Keratinocyte (primary cell): ENCODE data around the gene KCNJ6. TPM values are rescaled to one million over a fixed set of nuclear protein-coding genes. Genes with fewer than 3 reads are reported as not detected.

Source experiments
- DNase-seq: peaks from one replicate; pipeline ENCODE4 v3.0.0-alpha.2; 2011; ENCODE audit warnings: low read depth, missing footprints, low spot score
- FAIRE-seq: peaks from 2 replicates; lab custom pipeline; 2011; peaks lifted over from hg19 to GRCh38; lab: Jason Lieb, UNC
- H2AFZ ChIP-seq: 2 replicates; pipeline ENCODE4 v1.6.0; 2012; ENCODE audit warnings: low read length, control low read depth, inconsistent platforms; ENCODE audit not compliant: control insufficient read depth
- H3K27ac ChIP-seq: 2 replicates; pipeline ENCODE4 v1.5.1; 2011; ENCODE audit warnings: low read length; ENCODE audit not compliant: control insufficient read depth, insufficient read depth
- H3K27me3 ChIP-seq: 3 replicates; pipeline ENCODE4 v1.6.0; 2011; ENCODE audit warnings: low read length; ENCODE audit not compliant: control insufficient read depth, insufficient read depth; ENCODE audit errors: extremely low read depth
- H3K36me3 ChIP-seq, 2 experiments: 2 replicates in 1 of 2; 3 replicates in 1 of 2; pipeline ENCODE4 v1.5.1; 2011; ENCODE audit warnings: low read length in 2 of 2, mild to moderate bottlenecking in 1 of 2; ENCODE audit not compliant: control insufficient read depth in 2 of 2, insufficient read depth in 2 of 2; ENCODE audit errors: extremely low read depth in 1 of 2
- H3K4me1 ChIP-seq: 3 replicates; pipeline ENCODE4 v1.5.1; 2011; ENCODE audit warnings: low read length; ENCODE audit not compliant: control insufficient read depth, insufficient read depth; ENCODE audit errors: extremely low read depth
- H3K4me2 ChIP-seq: 3 replicates; pipeline ENCODE4 v1.6.0; 2011; ENCODE audit warnings: low read depth, low read length; ENCODE audit not compliant: control insufficient read depth, insufficient read depth; ENCODE audit errors: extremely low read depth
- H3K4me3 ChIP-seq, 3 experiments: fragments of 200-600 bp in 1 of 3; sonication (generic) in 1 of 3; 2 replicates in 2 of 3; 3 replicates in 1 of 3; pipeline ENCODE4 v1.5.1; 2011 to 2016; ENCODE audit warnings: low read length in 3 of 3, mild to moderate bottlenecking in 3 of 3, control low read depth in 2 of 3, inconsistent platforms in 1 of 3, low read depth in 1 of 3, mixed read lengths in 1 of 3, mixed run types in 1 of 3, moderate library complexity in 1 of 3; ENCODE audit not compliant: control insufficient read depth in 2 of 3, insufficient read depth in 2 of 3; ENCODE audit errors: extremely low read depth in 1 of 3
- H3K79me2 ChIP-seq: 2 replicates; pipeline ENCODE4 v1.6.0; 2012; ENCODE audit warnings: low read length; ENCODE audit not compliant: control insufficient read depth, insufficient read depth
- H3K9ac ChIP-seq: 3 replicates; pipeline ENCODE4 v1.6.0; 2011; ENCODE audit warnings: low read length; ENCODE audit not compliant: control insufficient read depth, insufficient read depth; ENCODE audit errors: extremely low read depth
- H3K9me1 ChIP-seq: 3 replicates; pipeline ENCODE4 v1.6.0; 2011; ENCODE audit warnings: low read length; ENCODE audit not compliant: control insufficient read depth, insufficient read depth; ENCODE audit errors: extremely low read depth
- H3K9me3 ChIP-seq: 2 replicates; pipeline ENCODE4 v1.5.1; 2012; ENCODE audit warnings: low read depth, low read length; ENCODE audit not compliant: control insufficient read depth
- H4K20me1 ChIP-seq: 3 replicates; pipeline ENCODE4 v1.6.0; 2011; ENCODE audit warnings: low read length; ENCODE audit not compliant: control insufficient read depth, insufficient read depth; ENCODE audit errors: extremely low read depth
- EZH2 ChIP-seq: IDR thresholded peaks from one replicate; pipeline ENCODE4 v1.6.1; 2012; ENCODE audit warnings: inconsistent platforms, mild to moderate bottlenecking, low read length, moderate library complexity
- dilution Hi-C: fragments of 300-500 bp; cut with MboI; formaldehyde crosslinking; loops from one replicate; pipeline ENCODE4 v1.7.0; 2020; ENCODE audit warnings: low sequenced_read_pairs; ENCODE audit not compliant: extremely low pct_ligation_motif_present
- polyA plus RNA-seq, 5 experiments: library from polyadenylated mRNA; depleted of rRNA in 3 of 5; stranded (reverse) in 3 of 5; stranded (forward) in 1 of 5; unstranded in 1 of 5; fragments of >200 nt; gene quantifications; 1 replicate in 1 of 5; 2 replicates in 3 of 5; 3 replicates in 1 of 5; pipeline versions ENCODE4 v1.2.1 to v1.2.3, GENCODE V29; 2011 to 2012; ENCODE audit warnings: missing spikeins in 2 of 5, low read depth in 1 of 5, low replicate concordance in 1 of 5
- TF ChIP-seq, protein P1 (sequence below), 3 experiments: IDR thresholded peaks in 1 of 3; conservative IDR thresholded peaks in 1 of 3; optimal IDR thresholded peaks in 1 of 3; 2 replicates in 2 of 3; 3 replicates in 1 of 3; pipeline versions ENCODE3 to v1.5.1; 2011; ENCODE audit warnings: low read length in 3 of 3, mild to moderate bottlenecking in 3 of 3, moderate library complexity in 2 of 3, control low read depth in 1 of 3, inconsistent platforms in 1 of 3; ENCODE audit not compliant: insufficient read depth in 2 of 3; ENCODE audit errors: extremely low read depth in 1 of 3

Gene KCNJ6
- polyA plus RNA-seq, 1 donor (not counting 4 experiments of a cell fraction or from before 2014, with no cell fraction given): not detected

DNA sequence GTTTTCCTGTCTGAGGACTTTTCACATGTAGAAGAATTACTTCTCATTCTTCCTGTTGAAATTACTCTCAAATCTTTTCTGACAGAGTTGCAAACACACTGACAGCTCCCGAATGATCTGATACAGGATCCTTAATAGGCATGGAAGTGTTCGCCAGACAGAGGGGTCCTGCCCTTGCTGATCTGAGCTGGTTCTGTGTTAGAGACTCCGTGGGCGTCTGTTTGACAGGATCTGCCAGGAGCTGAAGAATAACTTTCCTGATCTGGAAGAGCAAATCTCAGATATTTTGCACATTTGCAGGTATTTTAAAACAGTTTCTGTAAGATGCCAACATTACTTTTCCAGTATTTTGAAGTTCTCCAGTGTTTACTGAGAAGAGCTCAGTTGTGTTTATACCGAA, 347.3 kb downstream of the KCNJ6 start:
- Histone ChIP-seq H3K36me3 (no peaks in the 10 kb centered on the region), H3K4me3 (no peak overlapping the region), H2AFZ (no peak overlapping the region), H3K9me1 (no peaks in the 10 kb centered on the region), H3K27me3 (no peaks in the 10 kb centered on the region), H3K9me3 (no peaks in the 10 kb centered on the region), H3K4me1 (peaks cover 10% of the 10 kb centered on the region), H4K20me1 (no peaks in the 10 kb centered on the region), H3K9ac (no peak overlapping the region), H3K79me2 (no peaks in the 10 kb centered on the region), H3K4me2 (no peak overlapping the region), H3K27ac (no peak overlapping the region)
- TF ChIP-seq, protein P1, sequence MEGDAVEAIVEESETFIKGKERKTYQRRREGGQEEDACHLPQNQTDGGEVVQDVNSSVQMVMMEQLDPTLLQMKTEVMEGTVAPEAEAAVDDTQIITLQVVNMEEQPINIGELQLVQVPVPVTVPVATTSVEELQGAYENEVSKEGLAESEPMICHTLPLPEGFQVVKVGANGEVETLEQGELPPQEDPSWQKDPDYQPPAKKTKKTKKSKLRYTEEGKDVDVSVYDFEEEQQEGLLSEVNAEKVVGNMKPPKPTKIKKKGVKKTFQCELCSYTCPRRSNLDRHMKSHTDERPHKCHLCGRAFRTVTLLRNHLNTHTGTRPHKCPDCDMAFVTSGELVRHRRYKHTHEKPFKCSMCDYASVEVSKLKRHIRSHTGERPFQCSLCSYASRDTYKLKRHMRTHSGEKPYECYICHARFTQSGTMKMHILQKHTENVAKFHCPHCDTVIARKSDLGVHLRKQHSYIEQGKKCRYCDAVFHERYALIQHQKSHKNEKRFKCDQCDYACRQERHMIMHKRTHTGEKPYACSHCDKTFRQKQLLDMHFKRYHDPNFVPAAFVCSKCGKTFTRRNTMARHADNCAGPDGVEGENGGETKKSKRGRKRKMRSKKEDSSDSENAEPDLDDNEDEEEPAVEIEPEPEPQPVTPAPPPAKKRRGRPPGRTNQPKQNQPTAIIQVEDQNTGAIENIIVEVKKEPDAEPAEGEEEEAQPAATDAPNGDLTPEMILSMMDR (optimal IDR thresholded peaks at IDR 0.05 in 1 of 3, IDR thresholded peaks at IDR 0.05 in 1 of 3, conservative IDR thresholded peaks at IDR 0.05 in 1 of 3; ENCODE audit: extremely low read depth in 1 of 3, insufficient read depth in 2 of 3, low read length in 3 of 3): no peak
- TF ChIP-seq EZH2: no peak
- FAIRE-seq (no peak), DNase-seq (no peak)
- dilution Hi-C loops: no loop called here

DNA sequence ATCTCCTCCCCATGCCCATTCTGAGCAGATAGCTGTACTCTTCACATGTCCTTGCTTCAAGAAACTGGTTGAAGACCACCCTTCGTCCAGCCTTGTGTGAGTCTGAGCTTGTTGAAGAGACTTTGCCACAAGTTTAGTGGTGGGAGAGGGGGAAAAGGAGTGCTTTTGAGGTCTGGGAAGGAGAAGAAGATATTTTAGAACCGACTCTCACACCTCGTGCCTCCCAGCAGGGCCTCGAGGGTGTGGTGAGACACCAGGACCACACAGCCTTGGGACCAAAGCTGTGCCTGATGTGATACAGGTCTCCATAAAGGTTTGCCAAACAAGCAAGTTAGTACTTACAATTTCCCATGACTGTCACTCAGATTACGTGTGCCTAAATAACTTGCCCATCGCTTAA, 347.8 kb downstream of the KCNJ6 start:
- Histone ChIP-seq H2AFZ (no peak overlapping the region), H3K9me3 (no peaks in the 10 kb centered on the region), H3K27me3 (no peaks in the 10 kb centered on the region), H3K79me2 (no peaks in the 10 kb centered on the region), H3K9ac (no peak overlapping the region), H3K4me3 (no peak overlapping the region), H3K36me3 (no peaks in the 10 kb centered on the region), H3K4me1 (peaks cover 13% of the 10 kb centered on the region), H3K9me1 (no peaks in the 10 kb centered on the region), H4K20me1 (no peaks in the 10 kb centered on the region), H3K27ac (no peak overlapping the region), H3K4me2 (no peak overlapping the region)
- DNase-seq (no peak), FAIRE-seq (no peak)
- dilution Hi-C loops: no loop called here
- no peak for TF ChIP-seq EZH2
- TF ChIP-seq, protein P1 (optimal IDR thresholded peaks at IDR 0.05 in 1 of 3, IDR thresholded peaks at IDR 0.05 in 1 of 3, conservative IDR thresholded peaks at IDR 0.05 in 1 of 3; ENCODE audit: extremely low read depth in 1 of 3, insufficient read depth in 2 of 3, low read length in 3 of 3): no peak
